Liver (tissue), 3 donors: Measurements from ENCODE around the gene PGS1.

Source experiments
- ATF3 ChIP-seq: IDR thresholded peaks from 2 replicates; pipeline ENCODE4 v1.6.1; 2016; ENCODE audit warnings: antibody characterized with exemption
- FOXA1 ChIP-seq: IDR thresholded peaks from 2 replicates; pipeline ENCODE4 v1.6.1; 2016; ENCODE audit warnings: antibody characterized with exemption
- GABPA ChIP-seq, 2 donors: IDR thresholded peaks in 1 of 2; conservative IDR thresholded peaks in 1 of 2; 2 replicates each; pipeline ENCODE4 v1.6.1; 2016; ENCODE audit warnings: antibody characterized with exemption in 2 of 2, mild to moderate bottlenecking in 1 of 2, moderate library complexity in 1 of 2
- JUND ChIP-seq, 2 donors: IDR thresholded peaks; 2 replicates each; pipeline ENCODE4 v1.6.1; 2016; ENCODE audit warnings: antibody characterized with exemption in 2 of 2
- RAD21 ChIP-seq, 2 donors: IDR thresholded peaks; 2 replicates each; pipeline ENCODE4 v1.6.1; 2016; ENCODE audit warnings: antibody characterized with exemption in 2 of 2, mild to moderate bottlenecking in 2 of 2
- SP1 ChIP-seq: IDR thresholded peaks from 2 replicates; pipeline ENCODE4 v1.6.1; 2018; ENCODE audit warnings: antibody characterized with exemption, mild to moderate bottlenecking
- TAF1 ChIP-seq: conservative IDR thresholded peaks from 2 replicates; pipeline ENCODE4 v1.6.1; 2016; ENCODE audit warnings: antibody characterized with exemption, mild to moderate bottlenecking
- YY1 ChIP-seq: IDR thresholded peaks from 2 replicates; pipeline ENCODE4 v1.6.1; 2016; ENCODE audit warnings: antibody characterized with exemption, mild to moderate bottlenecking
- ZBTB33 ChIP-seq: IDR thresholded peaks from 2 replicates; pipeline ENCODE4 v1.6.1; 2016; ENCODE audit warnings: antibody characterized with exemption
- TF ChIP-seq, protein P1 (sequence below): fragments of 150-350 bp; IDR thresholded peaks from 2 replicates; pipeline ENCODE4 v1.5.1; 2017; ENCODE audit warnings: improper control_type of control experiment, low read depth, low read length; ENCODE audit not compliant: missing input control
- TF ChIP-seq, protein P2 (sequence below): IDR thresholded peaks from 2 replicates; pipeline ENCODE4 v1.6.1; 2016; ENCODE audit warnings: antibody characterized with exemption, mild to moderate bottlenecking
- donor health status: healthy.
- donor health status: healthy.

GRCh38 chr17:78438271-78438691, 59.8 kb downstream of the PGS1 start:
- TF ChIP-seq, protein P1, sequence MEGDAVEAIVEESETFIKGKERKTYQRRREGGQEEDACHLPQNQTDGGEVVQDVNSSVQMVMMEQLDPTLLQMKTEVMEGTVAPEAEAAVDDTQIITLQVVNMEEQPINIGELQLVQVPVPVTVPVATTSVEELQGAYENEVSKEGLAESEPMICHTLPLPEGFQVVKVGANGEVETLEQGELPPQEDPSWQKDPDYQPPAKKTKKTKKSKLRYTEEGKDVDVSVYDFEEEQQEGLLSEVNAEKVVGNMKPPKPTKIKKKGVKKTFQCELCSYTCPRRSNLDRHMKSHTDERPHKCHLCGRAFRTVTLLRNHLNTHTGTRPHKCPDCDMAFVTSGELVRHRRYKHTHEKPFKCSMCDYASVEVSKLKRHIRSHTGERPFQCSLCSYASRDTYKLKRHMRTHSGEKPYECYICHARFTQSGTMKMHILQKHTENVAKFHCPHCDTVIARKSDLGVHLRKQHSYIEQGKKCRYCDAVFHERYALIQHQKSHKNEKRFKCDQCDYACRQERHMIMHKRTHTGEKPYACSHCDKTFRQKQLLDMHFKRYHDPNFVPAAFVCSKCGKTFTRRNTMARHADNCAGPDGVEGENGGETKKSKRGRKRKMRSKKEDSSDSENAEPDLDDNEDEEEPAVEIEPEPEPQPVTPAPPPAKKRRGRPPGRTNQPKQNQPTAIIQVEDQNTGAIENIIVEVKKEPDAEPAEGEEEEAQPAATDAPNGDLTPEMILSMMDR: no peak
- TF ChIP-seq JUND (IDR thresholded peaks at IDR 0.05) (no peak), RAD21 (IDR thresholded peaks at IDR 0.05) (no peak), GABPA (IDR thresholded peaks at IDR 0.05 in 1 of 2, conservative IDR thresholded peaks at IDR 0.05 in 1 of 2) (no peak), YY1 (no peak), SP1 (no peak), ATF3 (no peak), TAF1 (no peak), FOXA1 (no peak), ZBTB33 (no peak)
- TF ChIP-seq, protein P2, sequence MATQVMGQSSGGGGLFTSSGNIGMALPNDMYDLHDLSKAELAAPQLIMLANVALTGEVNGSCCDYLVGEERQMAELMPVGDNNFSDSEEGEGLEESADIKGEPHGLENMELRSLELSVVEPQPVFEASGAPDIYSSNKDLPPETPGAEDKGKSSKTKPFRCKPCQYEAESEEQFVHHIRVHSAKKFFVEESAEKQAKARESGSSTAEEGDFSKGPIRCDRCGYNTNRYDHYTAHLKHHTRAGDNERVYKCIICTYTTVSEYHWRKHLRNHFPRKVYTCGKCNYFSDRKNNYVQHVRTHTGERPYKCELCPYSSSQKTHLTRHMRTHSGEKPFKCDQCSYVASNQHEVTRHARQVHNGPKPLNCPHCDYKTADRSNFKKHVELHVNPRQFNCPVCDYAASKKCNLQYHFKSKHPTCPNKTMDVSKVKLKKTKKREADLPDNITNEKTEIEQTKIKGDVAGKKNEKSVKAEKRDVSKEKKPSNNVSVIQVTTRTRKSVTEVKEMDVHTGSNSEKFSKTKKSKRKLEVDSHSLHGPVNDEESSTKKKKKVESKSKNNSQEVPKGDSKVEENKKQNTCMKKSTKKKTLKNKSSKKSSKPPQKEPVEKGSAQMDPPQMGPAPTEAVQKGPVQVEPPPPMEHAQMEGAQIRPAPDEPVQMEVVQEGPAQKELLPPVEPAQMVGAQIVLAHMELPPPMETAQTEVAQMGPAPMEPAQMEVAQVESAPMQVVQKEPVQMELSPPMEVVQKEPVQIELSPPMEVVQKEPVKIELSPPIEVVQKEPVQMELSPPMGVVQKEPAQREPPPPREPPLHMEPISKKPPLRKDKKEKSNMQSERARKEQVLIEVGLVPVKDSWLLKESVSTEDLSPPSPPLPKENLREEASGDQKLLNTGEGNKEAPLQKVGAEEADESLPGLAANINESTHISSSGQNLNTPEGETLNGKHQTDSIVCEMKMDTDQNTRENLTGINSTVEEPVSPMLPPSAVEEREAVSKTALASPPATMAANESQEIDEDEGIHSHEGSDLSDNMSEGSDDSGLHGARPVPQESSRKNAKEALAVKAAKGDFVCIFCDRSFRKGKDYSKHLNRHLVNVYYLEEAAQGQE: no peak
